Fibroblast of villous mesenchyme (primary cell): ENCODE results near the gene ALDH3A1. TPM values are rescaled to one million over a fixed set of nuclear protein-coding genes. Genes with fewer than 3 reads are reported as not detected.

Experiments
- DNase-seq: peaks from one replicate; pipeline ENCODE4 v3.0.0-alpha.2; 2010; ENCODE audit warnings: low read depth
- H3K4me3 ChIP-seq: 2 replicates; pipeline ENCODE4 v1.5.1; 2011; ENCODE audit warnings: low read depth, mild to moderate bottlenecking, low read length
- CTCF ChIP-seq: IDR thresholded peaks from 2 replicates; pipeline ENCODE4 v1.5.1; 2012; ENCODE audit warnings: low read depth, mild to moderate bottlenecking, low read length; ENCODE audit not compliant: insufficient read depth
- total RNA-seq: library from RNA; depleted of rRNA; stranded (reverse); fragments of >200 nt; gene quantifications from 2 replicates; pipeline ENCODE4 v1.2.3, GENCODE V29; 2012

ALDH3A1 gene
- total RNA-seq, 1 donor, result not detected

DNA sequence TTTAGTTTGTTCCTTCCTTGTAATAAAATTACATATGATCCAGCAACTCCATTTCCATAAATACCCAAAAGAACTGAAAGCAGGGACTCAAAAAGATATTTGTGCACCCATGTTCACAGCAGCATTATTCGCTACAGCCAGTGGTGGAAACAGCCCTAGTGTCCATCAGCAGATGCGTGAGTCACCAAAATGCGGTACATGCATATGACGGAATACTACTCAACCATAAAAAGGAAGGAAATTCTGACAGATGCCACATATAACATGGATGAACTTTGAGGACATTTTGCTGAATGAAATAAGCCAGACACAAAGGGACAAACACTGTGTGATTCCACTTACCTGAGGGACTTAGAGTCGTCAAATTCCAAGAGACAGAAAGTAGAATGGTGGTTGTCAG, 22.6 kb downstream of the ALDH3A1 start:
- no peak for TF ChIP-seq CTCF
- no peak for DNase-seq
- H3K4me3 ChIP-seq, result no peak overlapping the region

- DNase-seq, result no peak
- H3K4me3 ChIP-seq, result no peak overlapping the region
- no peak for TF ChIP-seq CTCF
Measured at GRCh38 chr17:19724501-19725420, 23.3 kb downstream of the ALDH3A1 start.

GRCh38 chr17:19723964-19724363, 24.1 kb downstream of the ALDH3A1 start:
- no peak for DNase-seq
- TF ChIP-seq CTCF, result no peak
- no peak overlapping the region for H3K4me3 ChIP-seq

DNA sequence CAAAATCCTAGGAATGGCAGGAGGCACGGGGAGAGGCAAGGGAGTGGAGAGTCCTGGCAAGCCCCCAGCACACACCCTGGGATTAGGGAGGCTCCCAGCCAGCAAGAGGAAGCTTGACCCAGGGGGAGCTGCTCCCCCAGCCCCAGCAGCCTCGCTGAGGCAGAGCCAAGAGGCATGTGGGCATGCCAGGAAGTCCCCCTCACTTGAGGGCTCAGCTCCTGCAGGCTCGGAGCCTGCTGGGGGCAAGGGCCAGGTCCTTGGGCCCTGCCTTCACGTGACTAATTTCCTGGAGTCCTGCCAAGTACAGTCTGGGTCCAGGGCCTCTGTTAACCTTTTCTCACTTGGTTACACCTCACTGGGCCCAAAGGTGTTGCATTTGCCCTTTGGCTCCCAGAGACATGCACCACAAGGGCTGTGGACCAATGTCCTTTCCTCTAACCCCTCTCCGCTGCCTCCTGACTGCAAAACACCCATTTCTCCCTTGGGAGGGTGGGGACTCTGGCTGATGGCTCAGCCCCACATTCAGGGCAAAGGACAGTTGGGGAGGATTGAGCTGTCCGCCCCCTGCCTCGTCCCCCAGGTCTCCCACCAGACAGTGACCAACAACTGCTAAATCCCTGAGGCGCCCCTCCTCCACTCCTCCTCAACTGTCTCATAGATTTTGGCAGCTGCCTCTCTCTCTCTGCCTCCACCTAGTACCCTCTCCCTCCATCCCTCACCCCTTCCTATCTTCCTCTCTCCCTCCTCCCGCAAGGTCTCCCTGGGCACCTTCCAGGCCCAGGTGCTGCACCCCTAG, 27.3 kb downstream of the ALDH3A1 start:
- DNase-seq, result no peak
- H3K4me3 ChIP-seq, result no peak overlapping the region
- no peak for TF ChIP-seq CTCF

DNA sequence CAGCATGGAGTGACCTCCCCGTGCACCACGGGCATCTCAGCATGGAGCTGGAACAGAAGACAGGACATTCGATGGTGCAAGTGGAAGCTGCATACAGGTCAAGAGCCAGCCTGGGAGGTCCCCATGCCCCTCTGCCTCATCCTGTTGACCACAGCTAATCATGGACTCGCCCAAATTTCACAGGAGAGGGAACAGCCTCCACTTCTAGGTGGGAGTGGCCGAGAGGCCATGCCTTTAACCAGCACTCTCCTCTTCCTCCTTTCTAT, 28.0 kb downstream of the ALDH3A1 start:
- TF ChIP-seq CTCF, result no peak
- H3K4me3 ChIP-seq, result no peak overlapping the region
- DNase-seq, result no peak

- H3K4me3 ChIP-seq, result no peak overlapping the region
- no peak for TF ChIP-seq CTCF
- DNase-seq, result no peak
Measured at GRCh38 chr17:19719355-19720209, 28.5 kb downstream of the ALDH3A1 start.
